ENCODE measurements around the gene CDC123. TPM values are rescaled to one million over a fixed set of nuclear protein-coding genes. Genes with fewer than 3 reads are reported as not detected.

Gene CDC123
- total and polyA plus RNA-seq, 2 donors from 2014 or later: 47.7 to 50.2 TPM

DNA sequence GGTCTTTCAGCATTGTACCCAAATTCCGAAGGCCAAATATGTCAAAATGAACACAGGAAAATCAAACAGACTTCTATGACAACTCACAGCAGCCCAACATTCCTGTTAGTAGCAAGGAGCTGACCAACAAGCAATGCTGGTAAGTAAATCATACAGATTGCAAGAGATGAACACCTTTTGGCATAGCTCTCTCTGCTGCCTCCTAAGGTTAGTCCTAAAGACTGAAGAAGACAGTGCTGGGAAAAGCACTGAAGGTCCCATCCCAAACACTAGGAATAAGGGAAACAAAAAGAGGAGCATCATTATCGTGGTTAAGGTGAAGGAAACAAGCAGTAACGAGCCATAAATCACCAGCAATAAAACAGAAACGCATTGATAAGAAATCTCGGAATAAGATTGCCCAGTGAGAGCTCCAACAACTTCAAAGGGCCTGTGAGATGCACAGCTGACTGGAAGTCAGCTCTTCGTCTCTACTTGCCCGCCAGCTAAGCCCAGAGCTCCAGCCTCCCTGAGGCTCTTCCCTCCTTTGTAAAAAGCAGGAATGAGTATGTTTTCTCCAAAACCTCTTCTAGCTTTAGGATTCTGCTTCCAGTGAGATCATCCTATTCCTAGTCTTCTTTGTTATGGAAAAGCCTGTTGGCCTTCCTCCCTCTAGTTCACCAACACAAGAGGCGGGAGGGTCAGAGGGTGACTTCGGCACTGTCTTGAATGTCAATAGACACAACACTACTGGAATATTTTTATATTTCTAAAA, 15.6 kb upstream of the CDC123 start:
- Histone ChIP-seq H3K9ac (ENCODE audit: low read length in 3 of 3) (no peak overlapping the region), H3K4me3 (ENCODE audit: low read length in 3 of 3) (no peak overlapping the region), H3K27me3 (ENCODE audit: control insufficient read depth, insufficient read depth, low read length) (no peaks in the 10 kb centered on the region), H3K9me3 (ENCODE audit: control insufficient read depth in 2 of 3, insufficient read depth in 1 of 3, low read length in 3 of 3) (no peaks in the 10 kb centered on the region), H3K36me3 (ENCODE audit: control insufficient read depth in 2 of 3, insufficient read depth in 3 of 3, low read length in 3 of 3) (peaks cover 4 to 21% (median 11%) of the 10 kb centered on the region in 3 donors), H3K4me1 (ENCODE audit: control insufficient read depth in 2 of 3, insufficient read depth in 2 of 3, low read depth in 1 of 3, low read length in 3 of 3) (no peaks in the 10 kb centered on the region), H3K27ac (ENCODE audit: low read depth in 2 of 2, low read length in 2 of 2) (no peak overlapping the region)
- TF ChIP-seq, protein P1, sequence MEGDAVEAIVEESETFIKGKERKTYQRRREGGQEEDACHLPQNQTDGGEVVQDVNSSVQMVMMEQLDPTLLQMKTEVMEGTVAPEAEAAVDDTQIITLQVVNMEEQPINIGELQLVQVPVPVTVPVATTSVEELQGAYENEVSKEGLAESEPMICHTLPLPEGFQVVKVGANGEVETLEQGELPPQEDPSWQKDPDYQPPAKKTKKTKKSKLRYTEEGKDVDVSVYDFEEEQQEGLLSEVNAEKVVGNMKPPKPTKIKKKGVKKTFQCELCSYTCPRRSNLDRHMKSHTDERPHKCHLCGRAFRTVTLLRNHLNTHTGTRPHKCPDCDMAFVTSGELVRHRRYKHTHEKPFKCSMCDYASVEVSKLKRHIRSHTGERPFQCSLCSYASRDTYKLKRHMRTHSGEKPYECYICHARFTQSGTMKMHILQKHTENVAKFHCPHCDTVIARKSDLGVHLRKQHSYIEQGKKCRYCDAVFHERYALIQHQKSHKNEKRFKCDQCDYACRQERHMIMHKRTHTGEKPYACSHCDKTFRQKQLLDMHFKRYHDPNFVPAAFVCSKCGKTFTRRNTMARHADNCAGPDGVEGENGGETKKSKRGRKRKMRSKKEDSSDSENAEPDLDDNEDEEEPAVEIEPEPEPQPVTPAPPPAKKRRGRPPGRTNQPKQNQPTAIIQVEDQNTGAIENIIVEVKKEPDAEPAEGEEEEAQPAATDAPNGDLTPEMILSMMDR (IDR thresholded peaks at IDR 0.05; ENCODE audit: borderline replicate concordance, extremely low read depth, insufficient read depth): no peak
- no peak for FAIRE-seq
- intact Hi-C loops (cut with DNase I): no loop called here
- no peak for DNase-seq

DNA sequence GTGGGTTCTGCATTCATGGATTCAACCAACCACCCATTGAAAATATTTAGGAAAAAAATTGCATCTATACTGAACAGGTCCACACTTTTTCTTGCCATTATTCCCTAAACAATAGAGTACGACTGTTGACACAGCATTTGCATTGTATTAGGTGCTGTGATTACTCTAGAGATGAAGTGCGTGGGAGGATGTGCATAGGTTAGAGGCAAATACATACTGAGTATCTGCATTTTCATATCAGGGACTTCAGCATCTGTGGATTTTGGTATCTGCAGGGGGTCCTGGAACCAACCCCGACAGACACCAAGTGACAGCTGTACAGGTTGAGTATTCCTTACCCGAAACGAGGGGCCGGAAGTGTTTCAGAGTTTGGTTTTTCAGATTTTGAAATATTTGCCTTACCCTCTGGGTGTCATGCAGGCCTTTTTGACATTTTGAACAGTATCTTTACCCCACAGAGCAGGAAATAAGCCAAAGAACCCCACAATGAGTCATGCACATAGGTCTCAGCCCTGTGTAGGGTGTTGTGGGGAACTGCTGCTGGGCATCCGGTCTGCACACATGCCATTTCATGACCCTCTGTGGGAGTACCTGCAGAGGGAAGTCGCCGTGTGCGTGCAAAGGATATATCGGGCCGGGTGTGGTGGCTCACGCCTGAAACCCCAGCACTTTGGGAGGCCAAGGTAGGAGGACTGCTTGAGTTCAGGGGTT, 14.8 kb upstream of the CDC123 start:
- Histone ChIP-seq H3K9me3 (ENCODE audit: control insufficient read depth in 2 of 3, insufficient read depth in 1 of 3, low read length in 3 of 3) (no peaks in the 10 kb centered on the region), H3K27me3 (ENCODE audit: control insufficient read depth, insufficient read depth, low read length) (no peaks in the 10 kb centered on the region), H3K27ac (ENCODE audit: low read depth in 2 of 2, low read length in 2 of 2) (no peak overlapping the region), H3K4me1 (ENCODE audit: control insufficient read depth in 2 of 3, insufficient read depth in 2 of 3, low read depth in 1 of 3, low read length in 3 of 3) (no peaks in the 10 kb centered on the region), H3K4me3 (ENCODE audit: low read length in 3 of 3) (no peak overlapping the region), H3K9ac (ENCODE audit: low read length in 3 of 3) (no peak overlapping the region), H3K36me3 (ENCODE audit: control insufficient read depth in 2 of 3, insufficient read depth in 3 of 3, low read length in 3 of 3) (peaks cover 4 to 29% (median 14%) of the 10 kb centered on the region in 3 donors)
- DNase-seq (no peak), FAIRE-seq (no peak)
- intact Hi-C loops (cut with DNase I): no loop called here
- TF ChIP-seq, protein P1 (IDR thresholded peaks at IDR 0.05; ENCODE audit: borderline replicate concordance, extremely low read depth, insufficient read depth): no peak

DNA sequence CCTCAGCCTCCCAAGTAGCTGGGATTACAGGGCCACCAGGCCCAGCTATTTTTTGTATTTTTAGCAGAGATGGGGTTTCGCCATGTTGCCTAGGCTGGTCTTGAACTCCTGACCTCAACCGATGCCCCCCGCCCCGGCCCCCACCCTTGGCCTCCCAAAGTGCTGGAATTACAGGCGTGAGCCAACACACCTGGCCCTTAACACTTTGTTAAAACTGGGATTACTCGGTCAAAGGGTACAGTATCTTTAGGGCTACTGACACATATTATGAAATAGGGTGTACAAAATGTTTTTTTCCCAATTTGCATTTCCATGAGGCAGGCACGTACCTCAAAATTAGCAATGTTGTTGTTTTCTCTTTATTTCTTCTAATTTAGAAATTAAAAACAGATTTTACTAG, 11.8 kb upstream of the CDC123 start:
- TF ChIP-seq, protein P1 (IDR thresholded peaks at IDR 0.05; ENCODE audit: borderline replicate concordance, extremely low read depth, insufficient read depth): no peak
- no peaks in the 10 kb centered on the region for H3K9me3 ChIP-seq (ENCODE audit: control insufficient read depth in 2 of 3, insufficient read depth in 1 of 3, low read length in 3 of 3)
- H3K4me3 ChIP-seq (ENCODE audit: low read length in 3 of 3): no peak overlapping the region
- H3K4me1 ChIP-seq (ENCODE audit: control insufficient read depth in 2 of 3, insufficient read depth in 2 of 3, low read depth in 1 of 3, low read length in 3 of 3): no peaks in the 10 kb centered on the region
- no peaks in the 10 kb centered on the region for H3K27me3 ChIP-seq (ENCODE audit: control insufficient read depth, insufficient read depth, low read length)
- DNase-seq (no peak), FAIRE-seq (no peak)
- no peak overlapping the region for H3K27ac ChIP-seq (ENCODE audit: low read depth in 2 of 2, low read length in 2 of 2)
- H3K9ac ChIP-seq (ENCODE audit: low read length in 3 of 3): no peak overlapping the region
- intact Hi-C loops (cut with DNase I): no loop called here
- peaks cover 4 to 18% (median 11%) of the 10 kb centered on the region in 3 donors for H3K36me3 ChIP-seq (ENCODE audit: control insufficient read depth in 2 of 3, insufficient read depth in 3 of 3, low read length in 3 of 3)
